Body of pancreas (tissue), 4 donors: Measurements from ENCODE around the gene IL15RA. TPM values are rescaled to one million over a fixed set of nuclear protein-coding genes. Genes with fewer than 3 reads are reported as not detected.
A peak's percentile ranks its signal among the peaks of the same experiment; 100 is the strongest.

ENCODE experiments used
- ATAC-seq: fragments of 150-250 bp; one replicate; pipeline ENCODE4 v1.9.1; 2016
- DNase-seq, 4 donors: peaks; one replicate each; pipeline ENCODE4 v3.0.0-alpha.2; 2019
- H3K27ac ChIP-seq, 4 donors: fragments of 200-600 bp; sonication (generic); 1 replicate in 3 of 4; 2 replicates in 1 of 4; pipeline versions ENCODE4 v1.5.1 to v1.6.1; 2016 to 2019; ENCODE audit warnings: mild to moderate bottlenecking in 1 of 4, mixed read lengths in 1 of 4, moderate library complexity in 1 of 4
- H3K27me3 ChIP-seq, 2 donors: fragments of 200-600 bp; sonication (generic); one replicate each; pipeline ENCODE4 v1.6.0; 2016; ENCODE audit warnings: mild to moderate bottlenecking in 1 of 2
- H3K36me3 ChIP-seq, 2 donors: fragments of 200-600 bp; sonication (generic); replicated peaks in 1 of 2; 2 replicates each; pipeline ENCODE4 v1.5.1; 2016; ENCODE audit warnings: low read depth in 2 of 2; ENCODE audit not compliant: insufficient read depth in 1 of 2
- H3K4me1 ChIP-seq: fragments of 200-600 bp; sonication (generic); one replicate; pipeline ENCODE4 v1.6.0; 2016
- H3K4me3 ChIP-seq, 2 donors: fragments of 200-600 bp; sonication (generic); 1 replicate in 1 of 2; 2 replicates in 1 of 2; pipeline ENCODE4 v1.5.1; 2016 to 2019
- H3K9me3 ChIP-seq, 3 donors: fragments of 200-600 bp; sonication (generic); 1 replicate in 2 of 3; 2 replicates in 1 of 3; pipeline ENCODE4 v1.5.1; 2016
- CTCF ChIP-seq, 7 experiments: fragments of 450-650 bp in 4 of 7; fragments of 200-600 bp in 3 of 7; sonication (generic) in 3 of 7; IDR thresholded peaks; one replicate each; pipeline ENCODE4 v1.5.1; 2016 to 2019; ENCODE audit warnings: antibody characterized with exemption in 7 of 7
- POLR2A ChIP-seq, 3 donors: fragments of 450-650 bp; IDR thresholded peaks; one replicate each; pipeline ENCODE4 v1.6.1; 2016; ENCODE audit warnings: antibody characterized with exemption in 3 of 3, mild to moderate bottlenecking in 2 of 3
- WGBS, 2 donors: methylation state at CpG; one replicate each; pipeline ENCODE4 v1.1.5; 2017; 5-methylcytosine and 5-hydroxymethylcytosine counted together
- intact Hi-C: fragments of 100-400 bp; cut with DNase I; formaldehyde crosslinking; loops from one replicate; pipeline ENCODE4 v1.15.1; 2023
- total RNA-seq, 2 donors: library from RNA; depleted of rRNA; stranded (reverse); fragments of >200 nt; gene quantifications; one replicate each; pipeline ENCODE4 v1.1.0, GENCODE V29; 2016

IL15RA gene
- total RNA-seq, 2 donors from 2014 or later = 14.3 to 15.5 TPM

DNA sequence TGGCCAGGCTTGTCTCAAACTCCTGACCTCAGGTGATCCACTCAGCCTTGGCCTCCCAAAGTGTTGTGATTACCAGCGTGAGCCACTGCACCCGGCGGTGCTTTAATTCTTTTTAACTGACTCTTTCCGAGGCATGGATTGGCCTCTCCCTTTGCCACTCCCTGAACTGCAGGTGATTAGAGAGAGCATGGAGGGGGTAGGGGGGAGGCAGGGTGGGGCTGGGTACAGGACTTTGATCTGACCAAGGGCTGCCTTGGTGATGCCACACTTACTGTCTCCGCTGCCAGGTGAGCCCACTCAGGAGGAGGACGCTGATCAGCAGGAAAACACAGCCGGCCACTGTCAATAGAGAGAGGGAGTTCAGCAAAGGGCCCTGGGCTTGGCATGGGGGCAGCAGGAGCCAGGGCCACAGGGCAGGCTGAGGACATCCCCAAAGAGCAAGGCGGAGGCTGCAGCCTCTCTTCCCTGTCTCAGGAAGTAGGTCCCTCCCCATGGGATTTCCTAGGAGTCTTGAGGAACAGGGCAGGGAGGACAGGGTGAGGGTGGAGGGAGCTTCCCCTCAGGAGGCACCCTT lies 40.5 kb upstream of the IL15RA start:
- intact Hi-C loops = no loop called here
- TF ChIP-seq CTCF (IDR thresholded peaks at IDR 0.05) (no peak), POLR2A (IDR thresholded peaks at IDR 0.05) (no peak)
- DNase-seq (no peak), ATAC-seq (no peak)
- 77 to 81% methylated on average over 7 to 8 of the region's 8 CpGs for whole genome bisulfite sequencing, 2 donors
- Histone ChIP-seq H3K9me3 (no peaks in the 10 kb centered on the region), H3K4me1 (no peaks in the 10 kb centered on the region), H3K27ac (peak overlapping the region in 1 of 4 donors; percentile 56), H3K4me3 (no peak overlapping the region), H3K36me3 (no peaks in the 10 kb centered on the region), H3K27me3 (no peaks in the 10 kb centered on the region)

DNA sequence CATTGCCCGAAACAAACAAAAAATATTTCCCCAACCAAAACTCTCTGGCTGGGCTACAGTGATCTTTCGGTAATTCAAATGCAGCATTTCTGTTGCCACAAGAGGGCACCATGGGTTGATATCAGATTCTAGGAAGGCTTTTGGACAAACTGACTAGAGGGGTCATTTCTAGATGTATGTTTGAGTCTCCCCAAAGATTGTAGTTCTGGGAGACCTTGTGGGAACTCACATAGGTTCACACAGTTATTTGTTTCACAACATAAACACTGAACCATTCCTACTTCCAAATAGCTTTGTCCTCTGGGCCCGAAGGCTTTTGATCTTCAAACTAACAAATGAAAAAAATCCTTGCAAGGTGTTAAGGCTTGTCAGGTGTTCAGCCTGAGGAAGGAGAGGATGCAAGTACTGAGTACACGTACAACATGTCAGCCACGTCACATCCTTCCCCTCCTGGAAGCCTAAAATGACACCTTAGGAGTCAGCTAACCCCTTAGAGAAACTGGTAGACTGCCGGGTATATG lies 37.0 kb upstream of the IL15RA start:
- H3K36me3 ChIP-seq = no peaks in the 10 kb centered on the region
- H3K4me3 ChIP-seq = no peak overlapping the region
- TF ChIP-seq CTCF (IDR thresholded peaks at IDR 0.05) (peak; percentile 54 to 82 (median 71)), POLR2A (IDR thresholded peaks at IDR 0.05) (no peak)
- intact Hi-C loops = no loop called here
- H3K27me3 ChIP-seq = no peaks in the 10 kb centered on the region
- H3K27ac ChIP-seq = no peak overlapping the region
- DNase-seq (peak; percentile 61 to 74 (median 69)), ATAC-seq (peak; percentile 41)
- H3K9me3 ChIP-seq = no peaks in the 10 kb centered on the region
- H3K4me1 ChIP-seq = no peaks in the 10 kb centered on the region
- 38 to 40% methylated on average over 6 of the region's 6 CpGs for WGBS, 2 donors

GRCh38 chr10:6013413-6014192 lies 36.3 kb upstream of the IL15RA start:
- no peak overlapping the region for H3K27ac ChIP-seq
- no peaks in the 10 kb centered on the region for H3K9me3 ChIP-seq
- TF ChIP-seq CTCF (IDR thresholded peaks at IDR 0.05) (no peak), POLR2A (IDR thresholded peaks at IDR 0.05) (no peak)
- H3K36me3 ChIP-seq = no peaks in the 10 kb centered on the region
- DNase-seq = no peak
- no peaks in the 10 kb centered on the region for H3K4me1 ChIP-seq
- no peak overlapping the region for H3K4me3 ChIP-seq
- ATAC-seq = no peak
- intact Hi-C loops = no loop called here
- no peaks in the 10 kb centered on the region for H3K27me3 ChIP-seq
- WGBS, 2 donors = 62 to 68% methylated on average over 17 of the region's 17 CpGs

DNA sequence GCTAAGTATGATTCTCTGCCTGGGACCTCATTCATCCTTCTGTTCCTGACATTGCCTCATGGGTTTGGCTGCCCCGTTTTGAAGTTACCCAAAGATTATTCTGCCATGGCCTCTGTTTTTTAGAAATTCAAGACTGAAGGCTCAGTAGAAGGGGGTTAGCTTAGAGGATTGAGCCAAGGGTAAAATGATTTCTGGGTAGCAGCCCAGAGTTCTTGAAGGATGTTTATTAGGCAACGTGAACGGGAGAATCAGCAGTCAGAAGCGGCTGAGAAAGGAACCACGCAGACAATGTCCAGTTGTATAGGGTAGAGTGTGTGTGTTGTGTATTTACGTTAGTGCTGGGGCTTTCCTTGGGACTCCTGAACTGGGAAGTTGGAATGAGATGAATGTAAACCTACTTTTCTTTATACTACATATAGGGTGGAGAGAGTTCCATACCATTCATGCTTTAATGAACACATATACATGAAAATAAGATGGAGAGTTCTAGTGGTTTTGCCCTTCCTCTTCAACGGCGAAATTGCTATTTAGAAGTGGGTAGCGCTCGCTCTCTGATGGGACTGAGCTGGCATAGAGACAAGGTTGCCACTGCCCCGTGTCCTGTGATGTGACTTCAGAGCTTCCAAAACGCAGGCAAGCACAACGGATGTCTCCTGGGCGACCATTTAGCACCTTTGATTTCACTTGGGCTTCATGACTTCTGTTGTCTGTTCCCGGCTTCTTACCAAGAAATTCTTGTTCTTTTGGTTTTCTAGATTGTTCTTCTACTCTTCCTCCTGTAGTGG lies 35.0 kb upstream of the IL15RA start:
- Histone ChIP-seq H3K36me3 (no peaks in the 10 kb centered on the region), H3K4me3 (no peak overlapping the region), H3K4me1 (no peaks in the 10 kb centered on the region), H3K9me3 (peaks cover 0 to 5% (median 0%) of the 10 kb centered on the region in 3 donors), H3K27me3 (no peaks in the 10 kb centered on the region), H3K27ac (no peak overlapping the region)
- no peak for ATAC-seq
- intact Hi-C loops = no loop called here
- 76 to 80% methylated on average over 15 of the region's 15 CpGs for WGBS, 2 donors
- no peak for DNase-seq
- TF ChIP-seq CTCF (IDR thresholded peaks at IDR 0.05) (no peak), POLR2A (IDR thresholded peaks at IDR 0.05) (no peak)
